Neuronal stem cell (in vitro differentiated cells): Measurements from ENCODE around the gene ARHGEF25.

Source experiments
- DNase-seq: peaks from one replicate; pipeline ENCODE4 v3.0.0-alpha.2; 2013; ENCODE audit warnings: low spot score
- H2AFZ ChIP-seq: one replicate; pipeline ENCODE4 v1.6.1; 2013; ENCODE audit warnings: mild to moderate bottlenecking, low read length, inconsistent platforms
- H2AK5ac ChIP-seq: 2 replicates; pipeline ENCODE4 v1.6.1; 2013; ENCODE audit warnings: low read depth, mild to moderate bottlenecking, inconsistent platforms, low read length, moderate library complexity, mixed read lengths
- H2BK120ac ChIP-seq: 2 replicates; pipeline ENCODE4 v1.6.1; 2013; ENCODE audit warnings: low read depth, mild to moderate bottlenecking, inconsistent platforms, low read length, moderate library complexity, mixed read lengths
- H2BK12ac ChIP-seq: one replicate; pipeline ENCODE4 v1.6.1; 2013; ENCODE audit warnings: low read length, inconsistent platforms
- H2BK15ac ChIP-seq: 2 replicates; pipeline ENCODE4 v1.6.1; 2013; ENCODE audit warnings: mild to moderate bottlenecking, low read length, inconsistent platforms, mixed read lengths
- H2BK5ac ChIP-seq: one replicate; pipeline ENCODE4 v1.6.1; 2013; ENCODE audit warnings: inconsistent platforms, mild to moderate bottlenecking, low read length, moderate library complexity
- H3K14ac ChIP-seq: one replicate; pipeline ENCODE4 v1.6.1; 2013; ENCODE audit warnings: low read length, inconsistent platforms
- H3K18ac ChIP-seq: 2 replicates; pipeline ENCODE4 v1.6.1; 2013; ENCODE audit warnings: low read length, inconsistent platforms
- H3K23ac ChIP-seq: 2 replicates; pipeline ENCODE4 v1.6.1; 2013; ENCODE audit warnings: low read depth, mild to moderate bottlenecking, mixed read lengths, low read length, inconsistent platforms; ENCODE audit not compliant: poor library complexity
- H3K27ac ChIP-seq: replicated peaks from 3 replicates; pipeline ENCODE4 v1.5.1; 2013; ENCODE audit warnings: low read length, inconsistent platforms
- H3K27me3 ChIP-seq, 3 experiments: 2 replicates each; pipeline ENCODE4 v1.6.1; 2013; ENCODE audit warnings: low read length in 3 of 3, mild to moderate bottlenecking in 2 of 3, inconsistent platforms in 1 of 3, low read depth in 1 of 3, mixed read lengths in 1 of 3, moderate library complexity in 1 of 3; ENCODE audit not compliant: control insufficient read depth in 3 of 3, insufficient read depth in 3 of 3
- H3K36me3 ChIP-seq, 2 donors: replicated peaks in 1 of 2; 2 replicates each; pipeline ENCODE4 v1.6.1; 2013; ENCODE audit warnings: low read length in 2 of 2; ENCODE audit not compliant: control insufficient read depth in 2 of 2, insufficient read depth in 2 of 2
- H3K4ac ChIP-seq: 2 replicates; pipeline ENCODE4 v1.6.1; 2013; ENCODE audit warnings: inconsistent platforms, mild to moderate bottlenecking, low read length, moderate library complexity
- H3K4me1 ChIP-seq, 2 donors: 1 replicate in 1 of 2; 2 replicates in 1 of 2; pipeline ENCODE4 v1.6.1; 2013; ENCODE audit warnings: low read length in 2 of 2, low read depth in 1 of 2; ENCODE audit not compliant: control insufficient read depth in 2 of 2, insufficient read depth in 1 of 2
- H3K4me2 ChIP-seq: one replicate; pipeline ENCODE4 v1.6.1; 2013; ENCODE audit warnings: mild to moderate bottlenecking, low read length, inconsistent platforms; ENCODE audit not compliant: insufficient read depth, poor library complexity, severe bottlenecking
- H3K4me3 ChIP-seq, 2 donors: 2 replicates each; pipeline ENCODE4 v1.5.1; 2013; ENCODE audit warnings: low read length in 2 of 2, mild to moderate bottlenecking in 2 of 2, inconsistent platforms in 1 of 2, moderate library complexity in 1 of 2
- H3K79me1 ChIP-seq: one replicate; pipeline ENCODE4 v1.6.1; 2013; ENCODE audit warnings: low read depth, mild to moderate bottlenecking, inconsistent platforms, low read length, moderate library complexity
- H3K9ac ChIP-seq: one replicate; pipeline ENCODE4 v1.6.1; 2013; ENCODE audit warnings: mild to moderate bottlenecking, low read depth, low read length, inconsistent platforms; ENCODE audit not compliant: poor library complexity
- H3K9me3 ChIP-seq, 2 donors: replicated peaks in 1 of 2; 2 replicates each; pipeline versions ENCODE3 to v1.6.1; 2013; ENCODE audit warnings: low read length in 2 of 2, mild to moderate bottlenecking in 2 of 2, inconsistent platforms in 1 of 2, low read depth in 1 of 2, mixed read lengths in 1 of 2, moderate library complexity in 1 of 2; ENCODE audit not compliant: control insufficient read depth in 2 of 2, insufficient read depth in 1 of 2
- H4K8ac ChIP-seq: one replicate; pipeline ENCODE4 v1.6.1; 2013; ENCODE audit warnings: low read depth, mild to moderate bottlenecking, inconsistent platforms, low read length, moderate library complexity
- H4K91ac ChIP-seq: one replicate; pipeline ENCODE4 v1.6.1; 2013; ENCODE audit warnings: low read length, low read depth, mild to moderate bottlenecking, inconsistent platforms; ENCODE audit not compliant: poor library complexity
- WGBS, 2 donors: extraction: QIAGEN DNeasy Blood & Tissue Kit; methylation state at CpG; one replicate each; pipeline ENCODE4 v1.1.7; 2013; ENCODE audit warnings: missing lambda C conversion rate in 2 of 2, mixed read lengths in 1 of 2; ENCODE audit not compliant: insufficient read length in 2 of 2, insufficient replicate concordance in 1 of 2; ENCODE audit errors: extremely low coverage in 2 of 2; 5-methylcytosine and 5-hydroxymethylcytosine counted together

The ARHGEF25 gene

DNA sequence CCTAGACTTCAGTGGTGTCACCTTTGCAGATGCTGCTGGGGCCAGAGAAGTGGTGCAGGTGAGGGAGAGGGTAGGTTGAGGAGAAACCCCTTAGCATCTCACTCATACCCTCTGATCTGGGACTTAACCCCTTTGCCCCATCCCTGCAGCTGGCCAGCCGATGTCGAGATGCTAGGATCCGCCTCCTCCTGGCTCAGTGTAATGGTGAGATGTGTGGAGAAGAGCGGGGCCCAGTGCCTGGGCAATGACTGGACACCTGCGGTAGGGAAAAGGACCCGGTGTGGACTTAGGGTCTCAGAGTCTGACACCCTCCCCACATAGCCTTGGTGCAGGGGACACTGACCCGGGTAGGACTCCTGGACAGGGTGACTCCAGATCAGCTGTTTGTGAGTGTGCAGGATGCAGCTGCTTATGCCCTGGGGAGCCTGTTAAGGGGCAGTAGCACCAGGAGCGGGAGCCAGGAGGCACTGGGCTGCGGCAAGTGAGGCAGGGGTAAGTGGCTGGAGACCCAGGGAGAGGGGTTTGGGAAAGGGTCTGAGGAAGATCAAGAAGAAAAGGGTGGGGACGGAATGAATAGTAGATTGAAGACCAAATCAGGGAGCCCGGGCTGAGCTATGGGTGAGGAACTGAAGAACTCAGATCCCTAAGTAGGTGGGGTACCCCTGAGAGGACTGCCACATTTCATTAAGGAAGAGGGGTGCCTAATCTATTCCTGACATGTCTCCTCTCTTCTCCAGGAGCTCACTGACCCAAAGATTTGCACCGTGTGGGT, 14.2 kb downstream of the ARHGEF25 start:
- no CpG with 5 or more reads among the region's 12 CpGs for WGBS, 2 donors
- Histone ChIP-seq H3K14ac (no peak overlapping the region), H3K4ac (no peak overlapping the region)

DNA sequence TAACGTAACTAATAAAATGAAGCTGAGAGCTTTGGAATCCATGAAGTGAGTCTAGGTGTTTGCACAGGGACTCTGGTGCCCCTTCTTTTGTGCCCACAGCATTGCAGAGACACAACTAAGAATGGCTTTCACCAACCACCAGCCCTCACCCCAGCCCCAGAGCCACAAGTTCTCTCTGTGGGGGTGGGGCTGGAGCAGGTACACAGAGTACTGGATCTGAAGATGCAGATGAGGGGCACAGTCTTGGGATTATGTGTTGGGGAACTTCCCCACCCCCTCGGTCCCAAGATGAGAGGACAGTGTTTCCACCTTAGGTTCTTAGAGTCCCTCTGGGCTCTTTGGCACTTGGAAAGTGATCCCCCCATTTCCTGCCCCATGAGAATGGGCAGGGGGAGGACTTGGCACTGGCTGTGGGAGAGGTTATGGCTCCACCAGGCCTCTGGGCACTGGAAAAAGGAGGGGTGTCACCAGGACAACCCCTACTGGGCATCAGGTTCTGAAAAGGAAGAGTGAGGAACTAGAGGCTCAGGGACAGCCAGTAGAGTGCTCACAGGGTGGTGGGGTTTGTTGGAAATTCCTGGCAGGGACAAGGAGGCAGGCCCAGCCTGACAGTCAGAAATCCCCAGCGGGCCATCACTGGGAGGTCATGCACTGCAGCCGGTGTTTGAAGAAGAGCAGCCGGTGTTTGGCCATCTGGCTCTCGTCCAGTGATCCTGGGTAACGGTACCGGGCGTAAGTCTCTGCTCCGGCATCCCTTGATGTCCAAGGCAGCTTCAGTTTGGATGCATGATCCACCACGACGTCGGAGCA, 15.1 kb downstream of the ARHGEF25 start:
- H3K14ac ChIP-seq, result no peak overlapping the region
- H2BK120ac ChIP-seq, result no peak overlapping the region
- H3K4me1 ChIP-seq, result peaks cover 8 to 13% of the 10 kb centered on the region in 2 donors
- no peak overlapping the region for H2BK5ac ChIP-seq
- H2AK5ac ChIP-seq, result no peak overlapping the region
- peaks cover 0 to 96% (median 39%) of the 10 kb centered on the region in 3 experiments for H3K27me3 ChIP-seq
- H3K9me3 ChIP-seq, result peaks cover 0 to 3% of the 10 kb centered on the region in 2 donors
- no peak overlapping the region for H3K23ac ChIP-seq
- H3K79me1 ChIP-seq, result peaks cover 1% of the 10 kb centered on the region
- no peak overlapping the region for H3K4ac ChIP-seq
- no peak overlapping the region for H3K27ac ChIP-seq
- no peak overlapping the region for H3K18ac ChIP-seq
- no peak for DNase-seq
- no peak overlapping the region for H3K4me3 ChIP-seq
- H3K9ac ChIP-seq, result no peak overlapping the region
- no peak overlapping the region for H2AFZ ChIP-seq
- no peak overlapping the region for H4K91ac ChIP-seq
- no peak overlapping the region for H2BK15ac ChIP-seq
- no peak overlapping the region for H3K4me2 ChIP-seq
- no peak overlapping the region for H2BK12ac ChIP-seq
- H4K8ac ChIP-seq, result no peak overlapping the region
- H3K36me3 ChIP-seq, result peaks cover 0 to 61% of the 10 kb centered on the region in 2 donors
- WGBS, 2 donors, result no CpG with 5 or more reads among the region's 13 CpGs

More for the DNA sequence above, 14.2 kb downstream of the ARHGEF25 start:
- Histone ChIP-seq H2BK15ac (no peak overlapping the region), H2BK5ac (no peak overlapping the region), H2BK120ac (no peak overlapping the region), H3K4me3 (no peak overlapping the region), H3K4me1 (peaks cover 1 to 13% of the 10 kb centered on the region in 2 donors), H2BK12ac (no peak overlapping the region), H3K36me3 (peaks cover 0 to 58% of the 10 kb centered on the region in 2 donors), H3K18ac (no peak overlapping the region), H2AK5ac (peak overlapping the region; percentile 16), H3K4me2 (no peak overlapping the region), H3K79me1 (peaks cover 1% of the 10 kb centered on the region), H3K23ac (no peak overlapping the region), H4K91ac (no peak overlapping the region), H3K9ac (peak overlapping the region; percentile 14), H2AFZ (no peak overlapping the region), H3K27me3 (peaks cover 0 to 96% (median 45%) of the 10 kb centered on the region in 3 experiments), H4K8ac (no peak overlapping the region), H3K27ac (no peak overlapping the region), H3K9me3 (peaks cover 0 to 3% of the 10 kb centered on the region in 2 donors)
- DNase-seq, result no peak

GRCh38 chr12:57626921-57627445, 15.7 kb downstream of the ARHGEF25 start:
- Histone ChIP-seq H3K9me3 (peaks cover 0 to 3% of the 10 kb centered on the region in 2 donors), H3K4me3 (no peak overlapping the region), H3K14ac (no peak overlapping the region), H2BK15ac (no peak overlapping the region), H2AFZ (no peak overlapping the region), H3K18ac (no peak overlapping the region), H4K91ac (no peak overlapping the region), H3K4me1 (peaks cover 8 to 14% of the 10 kb centered on the region in 2 donors), H2BK12ac (no peak overlapping the region), H3K27me3 (peaks cover 0 to 96% (median 39%) of the 10 kb centered on the region in 3 experiments), H3K79me1 (peaks cover 1% of the 10 kb centered on the region), H3K9ac (no peak overlapping the region), H3K4me2 (no peak overlapping the region), H3K23ac (no peak overlapping the region), H2AK5ac (no peak overlapping the region), H2BK120ac (no peak overlapping the region), H4K8ac (no peak overlapping the region), H2BK5ac (no peak overlapping the region), H3K4ac (no peak overlapping the region), H3K36me3 (peaks cover 0 to 61% of the 10 kb centered on the region in 2 donors), H3K27ac (no peak overlapping the region)
- no CpG with 5 or more reads among the region's 9 CpGs for WGBS, 2 donors
- no peak for DNase-seq
